ENCODE results near the gene BCAR3. TPM values are rescaled to one million over a fixed set of nuclear protein-coding genes. Genes with fewer than 3 reads are reported as not detected.

BCAR3 gene
- total RNA-seq, 4 donors from 2014 or later: 17.1 to 25.0 (median 22.9) TPM

DNA sequence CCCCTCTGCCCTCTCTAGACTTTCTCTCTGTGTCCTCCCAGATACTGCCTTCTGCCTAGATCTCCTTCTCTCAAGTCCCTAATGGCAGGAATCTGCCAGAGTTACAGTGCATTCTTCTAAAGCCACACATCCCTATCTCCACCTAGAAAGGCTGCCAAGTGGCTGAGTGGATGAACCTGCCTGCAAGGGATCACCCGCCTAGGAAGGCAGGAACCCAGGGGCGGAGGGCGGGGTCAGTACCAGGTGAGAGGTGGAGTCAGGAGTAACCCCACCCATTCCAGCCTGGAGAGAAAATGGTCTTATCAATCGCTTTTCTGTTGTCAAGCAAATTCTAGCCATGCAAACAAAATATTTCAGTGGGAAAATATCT lies 60.8 kb downstream of the BCAR3 start:
- no peaks in the 10 kb centered on the region for H3K36me3 ChIP-seq
- no peak for TF ChIP-seq POLR2A (IDR thresholded peaks at IDR 0.05)
- TF ChIP-seq CTCF (IDR thresholded peaks at IDR 0.05 in 4 of 5, conservative IDR thresholded peaks at IDR 0.05 in 1 of 5): no peak
- intact Hi-C loops (cut with DNase I; ENCODE audit: low total_unique reads): no loop called here
- no peak overlapping the region for H3K4me3 ChIP-seq
- no peak overlapping the region for H3K27ac ChIP-seq
- ATAC-seq: no peak
- in situ Hi-C loops (cut with MboI; ENCODE audit: low sequenced_read_pairs in 4 of 4): loop anchor here in 3 of 4 donors (10.0 kb wide), 2 partner anchors 176 to 194 kb away; partner anchors contain the start of gene FNBP1L (in 1 of the 3)
- no peaks in the 10 kb centered on the region for H3K9me3 ChIP-seq
- DNase-seq: no peak
- H3K27me3 ChIP-seq: no peaks in the 10 kb centered on the region
- H3K4me1 ChIP-seq: peaks cover 23 to 24% of the 10 kb centered on the region in 2 donors

DNA sequence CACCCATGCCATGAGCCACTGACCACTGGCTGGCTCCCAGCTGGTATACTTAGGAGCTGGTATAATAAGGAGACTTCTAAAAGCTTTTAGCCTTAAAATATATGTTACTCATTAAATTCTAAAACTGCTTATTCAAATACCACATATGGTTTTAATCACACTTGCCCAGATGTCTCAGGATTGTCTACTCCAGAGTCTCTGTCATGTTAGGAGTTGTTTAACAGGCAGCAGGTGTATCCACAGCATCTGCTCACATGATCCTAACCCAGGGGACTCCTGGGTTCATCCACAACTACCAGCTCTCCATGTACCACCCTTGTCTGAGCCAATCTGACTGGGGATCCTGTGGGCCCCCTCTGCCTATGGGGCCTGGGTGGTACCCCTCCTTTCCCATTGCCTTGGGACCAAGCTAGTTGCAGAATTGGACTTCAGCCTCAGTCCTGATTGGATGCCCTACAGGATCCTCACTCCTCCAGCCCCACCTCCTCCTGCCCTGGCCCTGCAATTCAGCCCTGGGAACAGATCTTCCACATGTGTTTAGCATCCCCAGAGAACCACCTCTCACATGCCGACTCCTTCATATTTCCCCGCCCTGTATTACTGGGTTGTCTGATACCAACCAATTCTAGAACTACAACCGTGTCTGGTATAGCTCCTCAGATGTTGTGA lies 61.3 kb downstream of the BCAR3 start:
- H3K4me3 ChIP-seq: no peak overlapping the region
- no peak overlapping the region for H3K27ac ChIP-seq
- H3K4me1 ChIP-seq: peaks cover 29% of the 10 kb centered on the region in 2 donors
- H3K9me3 ChIP-seq: no peaks in the 10 kb centered on the region
- no peaks in the 10 kb centered on the region for H3K36me3 ChIP-seq
- TF ChIP-seq POLR2A (IDR thresholded peaks at IDR 0.05) (no peak), CTCF (IDR thresholded peaks at IDR 0.05 in 4 of 5, conservative IDR thresholded peaks at IDR 0.05 in 1 of 5) (no peak)
- in situ Hi-C loops (cut with MboI; ENCODE audit: low sequenced_read_pairs in 4 of 4): loop anchor here in 3 of 4 donors (10.0 kb wide), 2 partner anchors 176 to 194 kb away; partner anchors contain the start of gene FNBP1L (in 1 of the 3)
- ATAC-seq (no peak), DNase-seq (no peak)
- intact Hi-C loops (cut with DNase I; ENCODE audit: low total_unique reads): no loop called here
- H3K27me3 ChIP-seq: no peaks in the 10 kb centered on the region

DNA sequence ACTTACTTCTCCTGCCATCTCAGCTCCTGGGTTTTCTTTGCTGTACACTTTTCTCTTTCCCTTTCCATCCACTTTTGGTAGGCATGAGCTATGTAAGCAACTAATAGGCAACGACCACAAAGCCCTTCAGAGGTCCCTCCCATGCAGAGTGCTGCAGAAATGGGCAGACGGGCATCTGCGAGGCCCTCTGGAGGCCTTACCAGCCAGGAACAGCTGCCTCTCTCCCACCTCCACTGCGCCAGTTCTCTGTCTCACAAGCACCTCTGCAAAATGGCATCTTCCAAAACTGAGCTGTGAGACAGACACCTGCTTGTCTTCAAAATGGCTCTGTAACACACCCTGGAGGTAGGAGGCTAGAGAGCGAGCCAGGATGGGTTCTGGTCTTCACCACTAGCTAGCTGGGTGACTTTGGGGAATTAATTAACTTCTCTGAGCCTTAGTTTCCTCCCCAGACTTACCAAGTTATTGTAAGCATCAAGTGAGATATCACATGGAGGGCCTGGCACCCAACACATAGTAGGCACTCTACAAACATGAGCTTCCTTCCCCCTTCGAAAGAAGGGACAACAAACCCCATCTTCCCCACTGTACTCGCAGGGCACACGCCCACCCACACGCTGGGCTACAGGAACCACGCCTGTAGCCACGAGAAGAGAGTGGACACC lies 62.0 kb downstream of the BCAR3 start:
- in situ Hi-C loops (cut with MboI; ENCODE audit: low sequenced_read_pairs in 4 of 4): loop anchor here (10.0 kb wide), 2 partner anchors 175 to 195 kb away; partner anchors contain the start of gene FNBP1L (in 4 of the 4)
- no peak for ATAC-seq

More for the DNA sequence above, 62.0 kb downstream of the BCAR3 start:
- TF ChIP-seq POLR2A (IDR thresholded peaks at IDR 0.05) (no peak), CTCF (IDR thresholded peaks at IDR 0.05 in 4 of 5, conservative IDR thresholded peaks at IDR 0.05 in 1 of 5) (no peak)
- Histone ChIP-seq H3K4me3 (no peak overlapping the region), H3K27ac (no peak overlapping the region), H3K27me3 (no peaks in the 10 kb centered on the region), H3K4me1 (peaks cover 31 to 36% of the 10 kb centered on the region in 2 donors), H3K9me3 (no peaks in the 10 kb centered on the region), H3K36me3 (no peaks in the 10 kb centered on the region)
- intact Hi-C loops (cut with DNase I; ENCODE audit: low total_unique reads): loop anchor here (5.0 kb wide), 1 partner anchor 272 kb away; the partner anchor contains the start of gene DR1
- no peak for DNase-seq

All from gastrocnemius medialis (tissue), 4 donors.